Endothelial cell of umbilical vein (primary cell): ENCODE results near the gene FHIT. TPM values are rescaled to one million over a fixed set of nuclear protein-coding genes. Genes with fewer than 3 reads are reported as not detected.

Experiments
- BruUV-seq: library from RNA; stranded (reverse); fragments of 400-500 nt; replicated peaks from 2 replicates; lab custom pipeline; 2021; lab: Mats Ljungman, UMichigan
- CTCF ChIA-PET: fragments of 300-600, 350-600 bp; sonication (Branson Sonifier 250); formaldehyde crosslinking; loops from one replicate; lab custom pipeline; 2021; ENCODE audit warnings: antibody characterized with exemption, inconsistent platforms; lab: Charles Lee
- POLR2A ChIA-PET: fragments of 300-600, 350-600 bp; sonication (Branson Sonifier 250); formaldehyde crosslinking; loops from one replicate; lab custom pipeline; 2021; ENCODE audit warnings: antibody characterized with exemption, inconsistent platforms; lab: Charles Lee
- DNase-seq: peaks from one replicate; pipeline ENCODE4 v3.0.0-alpha.2; 2011; ENCODE audit warnings: low read depth, low spot score
- FAIRE-seq: peaks from 2 replicates; lab custom pipeline; 2011; peaks lifted over from hg19 to GRCh38; lab: Jason Lieb, UNC
- H2AFZ ChIP-seq: 2 replicates; pipeline ENCODE4 v1.6.0; 2012; ENCODE audit warnings: low read depth, low read length, control low read depth, inconsistent platforms
- H3K27ac ChIP-seq: 2 replicates; pipeline ENCODE4 v1.5.1; 2011; ENCODE audit warnings: low read depth, mild to moderate bottlenecking, control low read depth, low read length, moderate library complexity; ENCODE audit not compliant: insufficient read depth
- H3K27me3 ChIP-seq, 2 experiments: 2 replicates each; pipeline versions ENCODE4 v1.6.0 to v1.6.1; 2011; ENCODE audit warnings: low read length in 2 of 2, mixed read lengths in 1 of 2; ENCODE audit not compliant: control insufficient read depth in 2 of 2, insufficient read depth in 2 of 2
- H3K36me3 ChIP-seq, 2 experiments: 2 replicates in 1 of 2; 3 replicates in 1 of 2; pipeline ENCODE4 v1.5.1; 2011; ENCODE audit warnings: low read length in 2 of 2, mild to moderate bottlenecking in 1 of 2, moderate library complexity in 1 of 2; ENCODE audit not compliant: control insufficient read depth in 2 of 2, insufficient read depth in 2 of 2; ENCODE audit errors: extremely low read depth in 1 of 2
- H3K4me1 ChIP-seq: 3 replicates; pipeline ENCODE4 v1.5.1; 2011; ENCODE audit warnings: mild to moderate bottlenecking, low read length; ENCODE audit not compliant: control insufficient read depth, insufficient read depth; ENCODE audit errors: extremely low read depth
- H3K4me2 ChIP-seq: 2 replicates; pipeline ENCODE4 v1.6.1; 2011; ENCODE audit warnings: low read length, control low read depth, mixed read lengths; ENCODE audit not compliant: insufficient read depth
- H3K4me3 ChIP-seq, 3 experiments: fragments of 200-600 bp in 1 of 3; sonication (generic), shearing (Covaris generic) in 1 of 3; replicated peaks in 1 of 3; 2 replicates each; pipeline ENCODE4 v1.5.1; 2011 to 2016; ENCODE audit warnings: control low read depth in 3 of 3, low read length in 3 of 3, mild to moderate bottlenecking in 2 of 3, inconsistent platforms in 1 of 3, low read depth in 1 of 3, moderate library complexity in 1 of 3; ENCODE audit not compliant: insufficient read depth in 1 of 3
- H3K79me2 ChIP-seq: 2 replicates; pipeline ENCODE4 v1.6.0; 2012; ENCODE audit warnings: low read length, inconsistent platforms; ENCODE audit not compliant: control insufficient read depth, insufficient read depth
- H3K9ac ChIP-seq: replicated peaks from 2 replicates; pipeline ENCODE3; 2011; ENCODE audit warnings: low read length, control low read depth; ENCODE audit not compliant: insufficient read depth; ENCODE audit errors: extremely low read depth
- H3K9me1 ChIP-seq: replicated peaks from 3 replicates; pipeline ENCODE4 v1.6.0; 2011; ENCODE audit warnings: mild to moderate bottlenecking, low read length; ENCODE audit not compliant: control insufficient read depth, insufficient read depth; ENCODE audit errors: extremely low read depth
- H3K9me3 ChIP-seq: replicated peaks from 2 replicates; pipeline ENCODE4 v1.5.1; 2012; ENCODE audit warnings: low read length, inconsistent platforms; ENCODE audit not compliant: control insufficient read depth, insufficient read depth
- H4K20me1 ChIP-seq: replicated peaks from 2 replicates; pipeline ENCODE3; 2011; ENCODE audit warnings: mild to moderate bottlenecking, low read length; ENCODE audit not compliant: control insufficient read depth, insufficient read depth; ENCODE audit errors: extremely low read depth
- EZH2 ChIP-seq: IDR thresholded peaks from 2 replicates; pipeline ENCODE4 v1.6.1; 2012; ENCODE audit warnings: borderline replicate concordance, low read depth, mild to moderate bottlenecking, moderate library complexity, low read length, inconsistent platforms; ENCODE audit not compliant: severe bottlenecking
- FOS ChIP-seq: IDR thresholded peaks from 2 replicates; pipeline ENCODE4 v1.6.1; 2011; ENCODE audit warnings: mild to moderate bottlenecking, low read length, moderate library complexity, borderline replicate concordance; ENCODE audit not compliant: insufficient read depth
- GATA2 ChIP-seq: IDR thresholded peaks from 2 replicates; pipeline ENCODE4 v1.7.0; 2011; ENCODE audit warnings: low read depth, mild to moderate bottlenecking, moderate library complexity, mixed read lengths, low read length; ENCODE audit not compliant: insufficient read length, insufficient read depth
- JUN ChIP-seq: IDR thresholded peaks from 2 replicates; pipeline ENCODE4 v1.6.1; 2011; ENCODE audit warnings: borderline replicate concordance, low read depth; ENCODE audit not compliant: insufficient read length, insufficient read depth
- MYC ChIP-seq: IDR thresholded peaks from one replicate; pipeline ENCODE4 v1.6.1; 2011; ENCODE audit warnings: mild to moderate bottlenecking, low read depth, low read length
- POLR2A ChIP-seq: IDR thresholded peaks from 2 replicates; pipeline ENCODE4 v1.6.1; 2012; ENCODE audit warnings: low read depth, mild to moderate bottlenecking, control low read depth, low read length
- POLR2AphosphoS5 ChIP-seq: IDR thresholded peaks from 2 replicates; pipeline ENCODE4 v1.6.1; 2012; ENCODE audit warnings: low read depth, mild to moderate bottlenecking, control low read depth, low read length, moderate library complexity; ENCODE audit not compliant: insufficient read depth
- dilution Hi-C: fragments of 300-500 bp; cut with MboI; formaldehyde crosslinking; loops from one replicate; pipeline ENCODE4 v1.15.0; 2019; ENCODE audit warnings: low sequenced_read_pairs; ENCODE audit not compliant: extremely low pct_ligation_motif_present
- intact Hi-C: fragments of 100-400 bp; cut with micrococcal nuclease; formaldehyde crosslinking; loops from one replicate; pipeline ENCODE4 v1.10.0; 2022
- polyA plus RNA-seq, 4 experiments: library from polyadenylated mRNA; depleted of rRNA in 3 of 4; stranded (reverse) in 3 of 4; unstranded in 1 of 4; fragments of >200 nt; gene quantifications; 2 replicates each; pipeline versions ENCODE4 v1.2.1 to v1.2.3, GENCODE V29; 2011 to 2012; ENCODE audit warnings: missing spikeins in 1 of 4
- total RNA-seq: library from RNA; stranded (reverse); gene quantifications from 2 replicates; pipeline ENCODE4 v1.2.3, GENCODE V29; 2021
- TF ChIP-seq, protein P1 (sequence below), 2 donors: IDR thresholded peaks; 1 replicate in 1 of 2; 2 replicates in 1 of 2; pipeline ENCODE4 v1.5.1; 2011; ENCODE audit warnings: low read length in 2 of 2, mild to moderate bottlenecking in 2 of 2, moderate library complexity in 2 of 2, control low read depth in 1 of 2, inconsistent platforms in 1 of 2, low read depth in 1 of 2; ENCODE audit not compliant: insufficient read depth in 1 of 2; ENCODE audit errors: extremely low read depth in 1 of 2
- TF ChIP-seq, protein P2 (sequence below): IDR thresholded peaks from 2 replicates; pipeline ENCODE4 v1.6.1; 2011; ENCODE audit not compliant: insufficient read depth, insufficient read length

Gene FHIT
- total and polyA plus RNA-seq, 2 donors (not counting 3 experiments of a cell fraction or from before 2014, with no cell fraction given), result 0.47 to 2.2 TPM

DNA sequence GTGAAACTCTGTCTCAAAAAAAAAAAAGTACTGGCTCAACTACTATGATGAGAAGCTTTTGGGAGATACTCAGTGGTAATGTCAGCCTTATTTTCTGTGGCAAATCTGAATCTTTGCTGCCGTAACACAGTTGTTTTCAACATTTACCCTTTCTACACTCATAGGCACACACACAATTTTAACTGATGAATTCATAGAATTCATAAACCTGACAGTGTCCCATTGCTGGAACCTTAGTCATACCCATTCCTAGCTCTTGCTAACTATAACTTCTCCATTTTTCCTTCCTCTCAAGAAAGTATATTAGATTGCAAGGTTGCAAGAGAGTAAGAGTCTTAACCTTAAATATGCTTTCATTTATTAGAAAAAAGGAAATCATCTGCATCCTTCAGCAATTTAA is 496.6 kb downstream of the FHIT start:
- Histone ChIP-seq H3K79me2 (no peaks in the 10 kb centered on the region), H3K27ac (no peak overlapping the region), H3K27me3 (no peaks in the 10 kb centered on the region), H3K4me2 (no peak overlapping the region), H3K9me1 (no peaks in the 10 kb centered on the region), H3K36me3 (no peaks in the 10 kb centered on the region), H4K20me1 (no peaks in the 10 kb centered on the region), H3K4me3 (no peak overlapping the region), H3K4me1 (no peaks in the 10 kb centered on the region), H3K9me3 (peaks cover 2% of the 10 kb centered on the region), H2AFZ (no peak overlapping the region), H3K9ac (no peak overlapping the region)
- TF ChIP-seq MYC (no peak), FOS (no peak), POLR2A (no peak), POLR2AphosphoS5 (no peak), JUN (no peak), GATA2 (no peak), EZH2 (no peak)
- TF ChIP-seq, protein P1, sequence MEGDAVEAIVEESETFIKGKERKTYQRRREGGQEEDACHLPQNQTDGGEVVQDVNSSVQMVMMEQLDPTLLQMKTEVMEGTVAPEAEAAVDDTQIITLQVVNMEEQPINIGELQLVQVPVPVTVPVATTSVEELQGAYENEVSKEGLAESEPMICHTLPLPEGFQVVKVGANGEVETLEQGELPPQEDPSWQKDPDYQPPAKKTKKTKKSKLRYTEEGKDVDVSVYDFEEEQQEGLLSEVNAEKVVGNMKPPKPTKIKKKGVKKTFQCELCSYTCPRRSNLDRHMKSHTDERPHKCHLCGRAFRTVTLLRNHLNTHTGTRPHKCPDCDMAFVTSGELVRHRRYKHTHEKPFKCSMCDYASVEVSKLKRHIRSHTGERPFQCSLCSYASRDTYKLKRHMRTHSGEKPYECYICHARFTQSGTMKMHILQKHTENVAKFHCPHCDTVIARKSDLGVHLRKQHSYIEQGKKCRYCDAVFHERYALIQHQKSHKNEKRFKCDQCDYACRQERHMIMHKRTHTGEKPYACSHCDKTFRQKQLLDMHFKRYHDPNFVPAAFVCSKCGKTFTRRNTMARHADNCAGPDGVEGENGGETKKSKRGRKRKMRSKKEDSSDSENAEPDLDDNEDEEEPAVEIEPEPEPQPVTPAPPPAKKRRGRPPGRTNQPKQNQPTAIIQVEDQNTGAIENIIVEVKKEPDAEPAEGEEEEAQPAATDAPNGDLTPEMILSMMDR (IDR thresholded peaks at IDR 0.05; ENCODE audit: extremely low read depth in 1 of 2, insufficient read depth in 1 of 2, low read depth in 1 of 2, low read length in 2 of 2), result no peak
- TF ChIP-seq, protein P2, sequence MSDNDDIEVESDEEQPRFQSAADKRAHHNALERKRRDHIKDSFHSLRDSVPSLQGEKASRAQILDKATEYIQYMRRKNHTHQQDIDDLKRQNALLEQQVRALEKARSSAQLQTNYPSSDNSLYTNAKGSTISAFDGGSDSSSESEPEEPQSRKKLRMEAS, result no peak
- no TSS peak for BruUV-seq
- DNase-seq (no peak), FAIRE-seq (no peak)
- ChIA-PET POLR2A (no interaction called here), CTCF (no interaction called here)
- dilution Hi-C loops, result no loop called here
- intact Hi-C loops, result no loop called here
